GM23248 (cell line): ENCODE data around the gene TTN.

Experiments used
- EZH2 ChIP-seq: fragments of 200-600 bp; sonication (generic); IDR thresholded peaks from 2 replicates; pipeline ENCODE4 v1.6.1; 2018; ENCODE audit warnings: antibody characterized with exemption, mild to moderate bottlenecking; ENCODE audit not compliant: insufficient read depth, poor library complexity, severe bottlenecking
- EZH2phosphoT487 ChIP-seq: fragments of 200-600 bp; sonication (generic); IDR thresholded peaks from 2 replicates; pipeline ENCODE4 v1.6.1; 2018; ENCODE audit warnings: antibody characterized with exemption, moderate library complexity, mild to moderate bottlenecking, low read depth; ENCODE audit not compliant: insufficient read depth

GRCh38 chr2:178811901-178812300 lies 4.7 kb upstream of the TTN start:
- no peak for TF ChIP-seq EZH2
- TF ChIP-seq EZH2phosphoT487 = no peak
